ENCODE measurements around the gene C6orf47.

DNA sequence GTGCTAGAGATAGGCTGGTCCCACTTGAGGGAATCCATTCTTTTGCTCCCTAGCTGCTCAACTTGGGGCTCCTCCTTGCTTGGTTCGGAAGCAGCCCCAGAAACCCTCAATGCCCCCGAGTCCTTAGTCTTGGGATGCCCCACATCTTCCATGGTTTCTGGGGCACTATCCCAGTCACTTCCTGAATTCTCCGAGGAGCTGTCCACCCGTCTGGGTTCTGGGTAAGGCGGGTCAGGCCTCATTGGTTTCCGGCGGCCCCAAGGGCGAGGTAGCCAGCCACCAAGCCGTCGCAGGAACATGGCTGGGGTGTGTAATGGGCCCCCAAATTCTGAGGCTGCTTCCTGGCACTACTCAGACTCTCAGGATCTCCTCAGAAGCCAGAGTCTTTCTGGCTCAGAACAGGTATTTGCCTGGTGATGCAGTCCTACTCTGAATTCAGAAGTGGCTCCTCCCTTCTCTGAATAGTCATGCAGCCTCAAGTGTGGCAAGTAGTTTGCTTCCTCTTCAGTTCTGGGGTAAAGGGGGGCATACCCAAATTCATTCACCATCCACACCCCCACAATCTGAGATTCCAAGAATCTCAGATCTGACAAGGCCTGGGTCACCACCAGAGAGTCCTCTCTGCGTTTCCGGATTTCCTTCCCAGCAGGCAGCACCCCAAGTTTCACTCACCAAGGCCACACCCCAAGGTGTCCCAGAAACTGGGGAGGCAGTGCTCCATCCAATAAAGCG, 763 bp downstream of the C6orf47 start:
- TF ChIP-seq, protein P1, sequence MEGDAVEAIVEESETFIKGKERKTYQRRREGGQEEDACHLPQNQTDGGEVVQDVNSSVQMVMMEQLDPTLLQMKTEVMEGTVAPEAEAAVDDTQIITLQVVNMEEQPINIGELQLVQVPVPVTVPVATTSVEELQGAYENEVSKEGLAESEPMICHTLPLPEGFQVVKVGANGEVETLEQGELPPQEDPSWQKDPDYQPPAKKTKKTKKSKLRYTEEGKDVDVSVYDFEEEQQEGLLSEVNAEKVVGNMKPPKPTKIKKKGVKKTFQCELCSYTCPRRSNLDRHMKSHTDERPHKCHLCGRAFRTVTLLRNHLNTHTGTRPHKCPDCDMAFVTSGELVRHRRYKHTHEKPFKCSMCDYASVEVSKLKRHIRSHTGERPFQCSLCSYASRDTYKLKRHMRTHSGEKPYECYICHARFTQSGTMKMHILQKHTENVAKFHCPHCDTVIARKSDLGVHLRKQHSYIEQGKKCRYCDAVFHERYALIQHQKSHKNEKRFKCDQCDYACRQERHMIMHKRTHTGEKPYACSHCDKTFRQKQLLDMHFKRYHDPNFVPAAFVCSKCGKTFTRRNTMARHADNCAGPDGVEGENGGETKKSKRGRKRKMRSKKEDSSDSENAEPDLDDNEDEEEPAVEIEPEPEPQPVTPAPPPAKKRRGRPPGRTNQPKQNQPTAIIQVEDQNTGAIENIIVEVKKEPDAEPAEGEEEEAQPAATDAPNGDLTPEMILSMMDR (conservative IDR thresholded peaks at IDR 0.05) = no peak
- TF ChIP-seq ZFX (IDR thresholded peaks at IDR 0.05) = no peak

Measured in C4-2B (cell line).